GM10248 (cell line): ENCODE results near the gene TTC7B.

Experiments
- CTCF ChIA-PET: fragments of 300-600 bp; sonication (Branson Sonifier 250); formaldehyde crosslinking; extraction: SDS; loops from one replicate; lab custom pipeline; 2021; ENCODE audit warnings: antibody characterized with exemption; lab: Yijun Ruan, JAX
- POLR2A ChIA-PET: fragments of 350-650 bp; sonication (Branson Sonifier 250); formaldehyde crosslinking; extraction: SDS; loops from one replicate; lab custom pipeline; 2020; ENCODE audit warnings: antibody characterized with exemption; lab: Yijun Ruan, JAX
- DNase-seq: peaks from one replicate; pipeline ENCODE4 v3.0.0; 2012; ENCODE audit errors: extremely low spot score
- CTCF ChIP-seq: IDR thresholded peaks from 2 replicates; pipeline ENCODE4 v1.5.1; 2012; ENCODE audit warnings: mild to moderate bottlenecking, low read depth; ENCODE audit errors: extremely low read depth, missing control alignments, control extremely low read depth

The TTC7B gene

DNA sequence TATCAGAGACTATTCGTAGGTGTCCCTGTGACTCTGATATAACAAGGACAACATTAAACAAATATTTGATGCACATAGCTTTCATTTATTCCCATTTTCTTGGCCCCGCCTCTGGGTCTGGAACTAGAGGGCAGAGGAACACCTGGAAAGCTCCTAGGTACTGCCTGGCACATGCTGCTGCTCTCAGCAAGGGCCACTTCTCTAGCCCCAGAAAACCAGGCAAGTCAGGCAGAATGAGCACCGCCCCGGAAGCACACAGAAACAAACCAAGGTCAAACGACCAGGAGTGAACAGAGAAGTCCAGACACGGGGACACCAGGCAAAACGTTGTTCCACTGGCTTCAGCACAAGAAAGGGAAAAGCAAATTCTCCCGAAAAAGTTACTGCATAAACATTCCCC, 76.1 kb downstream of the TTC7B start:
- TF ChIP-seq CTCF = no peak
- no peak for DNase-seq
- POLR2A ChIA-PET = no interaction called here
- CTCF ChIA-PET = interaction anchor here (1.3 to 2.0 kb wide), 2 partner anchors 19 to 44 kb away, joined by 3 to 10 read pairs; no protein-coding TSS in a partner anchor

DNA sequence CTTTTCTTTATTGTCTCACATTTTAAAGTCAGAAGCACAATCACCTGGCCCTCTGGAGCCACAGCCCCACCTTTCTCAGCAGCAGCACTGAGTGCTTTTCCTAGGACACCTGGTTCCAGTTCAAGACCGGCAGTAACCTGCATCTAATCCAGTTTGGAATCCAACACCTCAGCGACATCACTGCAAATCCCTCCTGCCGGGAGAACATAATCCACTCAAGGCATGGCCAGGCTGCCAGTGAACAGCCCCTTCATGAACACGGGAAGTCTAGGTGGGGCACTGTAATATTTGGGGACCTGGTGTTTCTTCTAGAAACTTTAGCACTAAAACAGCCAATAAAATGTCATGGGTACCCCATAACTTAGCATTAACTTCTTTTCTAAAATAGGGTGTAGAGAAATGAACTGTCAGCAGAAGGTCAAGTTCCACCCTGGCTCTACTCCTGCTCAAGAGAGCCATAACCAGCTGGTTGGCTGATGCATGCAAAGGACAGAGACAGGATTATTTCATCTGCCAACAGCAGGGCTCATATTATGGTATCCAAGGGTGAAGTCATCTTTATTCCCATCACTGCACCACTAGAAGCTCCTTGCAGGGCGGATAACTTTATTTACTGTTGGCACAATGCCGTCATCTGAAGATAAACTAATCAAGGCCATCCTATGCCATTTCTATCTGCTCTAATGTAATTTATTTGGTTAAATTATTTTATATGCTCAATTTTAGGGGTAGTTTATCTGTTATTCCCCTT, 76.7 kb downstream of the TTC7B start:
- POLR2A ChIA-PET = no interaction called here
- DNase-seq = no peak
- CTCF ChIA-PET = interaction anchor here (1.3 to 2.0 kb wide), 2 partner anchors 19 to 45 kb away, joined by 3 to 10 read pairs; no protein-coding TSS in a partner anchor
- TF ChIP-seq CTCF = no peak

DNA sequence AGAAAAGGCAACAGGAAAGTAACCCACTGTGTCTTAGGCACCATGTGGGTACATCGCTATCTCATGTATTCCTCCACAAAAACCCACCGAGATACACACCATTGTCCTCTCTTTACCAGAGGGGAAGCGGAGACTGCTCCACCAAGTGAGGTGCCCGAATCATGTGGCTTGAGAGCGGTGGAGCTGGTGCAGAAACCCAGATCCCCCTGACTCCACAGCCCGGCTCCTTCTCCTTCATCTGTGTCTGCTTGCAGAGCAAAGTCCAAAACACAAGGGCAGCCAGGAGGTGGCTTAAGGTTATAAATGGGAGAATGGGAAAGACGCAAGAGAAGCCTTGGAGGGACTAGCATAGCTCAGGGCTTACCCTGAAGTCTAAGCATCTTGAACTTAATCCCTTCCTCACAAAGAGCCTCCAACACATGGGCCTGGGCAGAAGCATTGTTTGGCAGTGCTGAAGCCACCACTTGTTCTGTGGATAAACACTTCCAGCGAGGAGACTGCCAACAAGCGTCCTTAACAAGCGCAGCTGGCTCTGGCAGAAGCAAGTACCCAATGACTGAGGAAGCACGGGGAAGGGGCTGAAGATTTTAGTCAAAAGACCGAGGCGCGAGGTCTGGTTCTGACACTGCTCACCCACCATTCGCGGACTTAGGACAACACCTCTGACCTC, 83.0 kb downstream of the TTC7B start:
- POLR2A ChIA-PET = no interaction called here
- no peak for DNase-seq
- CTCF ChIA-PET = interaction anchor here (0.9 kb wide), 1 partner anchor 27 kb away, joined by 3 read pairs; no protein-coding TSS in a partner anchor
- TF ChIP-seq CTCF = no peak

- CTCF ChIA-PET = interaction anchor here (0.9 kb wide), 1 partner anchor 27 kb away, joined by 3 read pairs; no protein-coding TSS in a partner anchor
- TF ChIP-seq CTCF = no peak
- DNase-seq = no peak
- POLR2A ChIA-PET = no interaction called here
Measured at GRCh38 chr14:90732718-90733117, 83.5 kb downstream of the TTC7B start.

DNA sequence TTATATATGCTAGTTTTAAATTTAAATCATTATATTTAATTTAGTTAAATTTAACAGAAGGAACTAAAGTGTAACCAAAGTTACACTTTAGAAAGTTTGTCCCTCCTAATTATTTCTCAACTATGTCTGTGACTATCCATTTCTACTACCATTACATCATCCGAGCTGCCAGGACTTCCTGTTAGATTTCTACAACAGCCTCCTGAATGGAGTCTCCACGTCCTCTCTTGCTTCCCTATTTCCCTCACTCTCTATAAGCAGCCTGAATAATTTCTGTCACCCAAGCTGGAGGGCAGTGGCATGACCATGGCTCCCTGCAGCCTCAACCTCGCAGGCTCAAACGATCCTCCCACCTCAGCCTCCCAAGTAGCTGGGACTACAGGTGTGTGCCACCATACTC, 84.1 kb downstream of the TTC7B start:
- no peak for DNase-seq
- ChIA-PET POLR2A (no interaction called here), CTCF (interaction anchor here (0.9 kb wide), 1 partner anchor 28 kb away, joined by 3 read pairs; no protein-coding TSS in a partner anchor)
- TF ChIP-seq CTCF = no peak

DNA sequence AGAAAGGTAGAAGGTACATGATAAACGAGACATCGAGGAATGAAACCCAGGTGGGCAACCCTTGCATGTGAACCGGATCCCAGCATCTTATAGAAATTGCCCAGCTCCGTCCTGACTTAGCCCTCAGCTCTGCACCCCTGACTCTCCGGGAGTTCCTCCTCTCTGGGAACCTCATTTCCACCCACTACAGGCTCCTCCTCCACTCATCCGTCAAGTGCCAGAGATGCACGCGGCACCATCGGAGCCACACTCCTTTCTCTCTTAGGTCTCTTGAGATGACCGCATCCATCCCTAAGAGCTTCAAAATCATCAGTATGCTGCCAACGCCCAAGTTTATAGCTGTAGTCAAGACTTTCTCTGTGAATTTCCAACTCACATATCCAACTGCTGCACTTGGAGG, 84.7 kb downstream of the TTC7B start:
- DNase-seq = no peak
- POLR2A ChIA-PET = no interaction called here
- CTCF ChIA-PET = interaction anchor here (1.0 to 1.4 kb wide), 2 partner anchors 15 to 27 kb away, joined by 3 read pairs; no protein-coding TSS in a partner anchor
- no peak for TF ChIP-seq CTCF
